ENCODE results near the gene TOM1L2.

- TF ChIP-seq CTCF (IDR thresholded peaks at IDR 0.05): no peak
- TF ChIP-seq POLR2A (IDR thresholded peaks at IDR 0.05): no peak
Measured at GRCh38 chr17:17905036-17905320, 67.2 kb downstream of the TOM1L2 start.

All from uterus (tissue), 2 donors.